Measurements from ENCODE around the gene NDUFV2. TPM values are rescaled to one million over a fixed set of nuclear protein-coding genes. Genes with fewer than 3 reads are reported as not detected.

NDUFV2 gene
- total RNA-seq, 2 donors from 2014 or later, result 40.5 to 42.5 TPM

DNA sequence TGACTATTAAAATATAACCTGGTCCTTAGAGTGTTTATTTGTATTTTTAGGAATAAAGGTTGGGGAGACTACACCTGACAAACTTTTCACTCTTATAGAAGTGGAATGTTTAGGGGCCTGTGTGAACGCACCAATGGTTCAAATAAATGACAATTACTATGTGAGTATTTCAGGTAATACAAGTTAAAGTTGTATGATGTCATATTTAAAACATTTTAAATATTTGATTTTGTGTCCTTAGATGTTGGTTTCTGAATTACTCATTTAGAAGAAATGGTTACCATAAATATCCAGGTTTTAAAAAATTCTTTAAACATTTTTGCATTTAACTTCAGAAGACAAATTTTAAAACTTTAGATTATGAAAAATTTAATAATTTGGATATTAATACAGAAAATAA is 22.3 kb downstream of the NDUFV2 start:
- Histone ChIP-seq H3K27me3 (no peaks in the 10 kb centered on the region), H3K4me1 (peaks cover 5% of the 10 kb centered on the region), H3K9me3 (no peaks in the 10 kb centered on the region), H3K36me3 (replicated peaks in 1 of 2; ENCODE audit: insufficient read depth in 1 of 2, low read depth in 2 of 2) (peaks cover 0 to 19% of the 10 kb centered on the region in 2 donors), H3K27ac (no peak overlapping the region), H3K4me3 (no peak overlapping the region)
- 69 to 74% methylated on average over 1 of the region's 1 CpG for WGBS, 2 donors
- ATAC-seq (no peak), DNase-seq (no peak)
- TF ChIP-seq CTCF (IDR thresholded peaks at IDR 0.05) (no peak), POLR2A (IDR thresholded peaks at IDR 0.05) (no peak)
- intact Hi-C loops (cut with DNase I), result no loop called here

DNA sequence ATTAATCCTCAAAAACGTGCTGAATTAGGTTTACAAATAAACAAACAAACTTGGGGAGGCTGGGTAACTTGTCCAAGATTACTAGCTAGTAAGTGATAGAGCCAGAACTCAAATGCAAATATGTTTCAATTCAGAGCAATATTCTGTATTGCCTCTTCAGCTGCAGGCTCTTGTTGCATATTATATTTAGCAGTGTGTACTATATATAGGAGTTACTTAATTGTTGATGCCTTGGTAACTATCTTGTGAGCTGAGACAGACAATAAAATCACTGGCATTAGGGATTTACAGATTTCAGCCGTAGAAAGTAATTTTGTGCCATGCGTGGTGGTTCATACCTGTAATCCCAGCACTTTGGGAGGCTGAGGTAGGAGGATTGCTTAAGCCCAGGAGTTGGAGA is 23.8 kb downstream of the NDUFV2 start:
- Histone ChIP-seq H3K27me3 (no peaks in the 10 kb centered on the region), H3K4me3 (no peak overlapping the region), H3K9me3 (no peaks in the 10 kb centered on the region), H3K4me1 (no peaks in the 10 kb centered on the region), H3K27ac (no peak overlapping the region), H3K36me3 (replicated peaks in 1 of 2; ENCODE audit: insufficient read depth in 1 of 2, low read depth in 2 of 2) (peaks cover 0 to 19% of the 10 kb centered on the region in 2 donors)
- 74 to 77% methylated on average over 3 of the region's 3 CpGs for WGBS, 2 donors
- ATAC-seq (no peak), DNase-seq (no peak)
- no peak for TF ChIP-seq POLR2A (IDR thresholded peaks at IDR 0.05)
- intact Hi-C loops (cut with DNase I), result no loop called here

DNA sequence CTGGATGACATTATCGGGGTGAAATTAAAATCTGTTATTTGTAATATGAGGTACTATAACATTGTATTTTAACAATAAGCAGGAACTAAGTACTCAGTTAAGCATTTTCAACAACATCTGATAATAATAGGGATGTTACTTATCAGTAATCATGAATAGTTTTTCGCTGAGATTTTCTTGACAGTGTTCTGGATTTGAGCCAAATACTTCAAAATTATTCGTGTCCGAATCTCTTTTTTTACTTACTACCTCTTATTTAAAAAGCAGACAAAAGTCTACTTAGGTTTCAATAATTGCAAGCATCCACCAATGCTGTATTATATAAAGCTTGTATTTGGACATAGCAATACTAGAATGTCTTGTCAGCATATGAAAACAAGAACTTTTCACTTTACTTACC is 27.7 kb downstream of the NDUFV2 start:
- intact Hi-C loops (cut with DNase I), result no loop called here
- H3K4me1 ChIP-seq, result peaks cover 15% of the 10 kb centered on the region
- no peaks in the 10 kb centered on the region for H3K9me3 ChIP-seq
- ATAC-seq (no peak), DNase-seq (no peak)
- WGBS, 2 donors, result 71% methylated on average over 4 of the region's 4 CpGs
- H3K27me3 ChIP-seq, result no peaks in the 10 kb centered on the region
- no peak overlapping the region for H3K4me3 ChIP-seq
- no peak for TF ChIP-seq CTCF (IDR thresholded peaks at IDR 0.05)
- no peak for TF ChIP-seq POLR2A (IDR thresholded peaks at IDR 0.05)
- no peak overlapping the region for H3K27ac ChIP-seq
- peaks cover 0 to 13% of the 10 kb centered on the region in 2 donors for H3K36me3 ChIP-seq (replicated peaks in 1 of 2; ENCODE audit: insufficient read depth in 1 of 2, low read depth in 2 of 2)

GRCh38 chr18:9130806-9131205 is 28.3 kb downstream of the NDUFV2 start:
- Histone ChIP-seq H3K4me3 (no peak overlapping the region), H3K9me3 (no peaks in the 10 kb centered on the region), H3K27me3 (no peaks in the 10 kb centered on the region), H3K4me1 (peaks cover 22% of the 10 kb centered on the region), H3K27ac (no peak overlapping the region), H3K36me3 (replicated peaks in 1 of 2; ENCODE audit: insufficient read depth in 1 of 2, low read depth in 2 of 2) (peaks cover 0 to 13% of the 10 kb centered on the region in 2 donors)
- DNase-seq (no peak), ATAC-seq (no peak)
- intact Hi-C loops (cut with DNase I), result no loop called here
- TF ChIP-seq POLR2A (IDR thresholded peaks at IDR 0.05), result no peak
- no peak for TF ChIP-seq CTCF (IDR thresholded peaks at IDR 0.05)
- WGBS, 2 donors, result 43 to 56% methylated on average over 2 of the region's 2 CpGs

- 89 to 99% methylated on average over 4 of the region's 4 CpGs for WGBS, 2 donors
- H3K27ac ChIP-seq, result no peak overlapping the region
- H3K27me3 ChIP-seq, result no peaks in the 10 kb centered on the region
- intact Hi-C loops (cut with DNase I), result no loop called here
- no peaks in the 10 kb centered on the region for H3K9me3 ChIP-seq
- H3K4me1 ChIP-seq, result peaks cover 22% of the 10 kb centered on the region
- DNase-seq (no peak), ATAC-seq (no peak)
- peaks cover 0 to 10% of the 10 kb centered on the region in 2 donors for H3K36me3 ChIP-seq (replicated peaks in 1 of 2; ENCODE audit: insufficient read depth in 1 of 2, low read depth in 2 of 2)
- no peak for TF ChIP-seq CTCF (IDR thresholded peaks at IDR 0.05)
- no peak for TF ChIP-seq POLR2A (IDR thresholded peaks at IDR 0.05)
- H3K4me3 ChIP-seq, result no peak overlapping the region
Measured at GRCh38 chr18:9132628-9133027, 30.1 kb downstream of the NDUFV2 start.
